ENCODE data around the gene OAS1. TPM values are rescaled to one million over a fixed set of nuclear protein-coding genes. Genes with fewer than 3 reads are reported as not detected.

Gene OAS1
- total RNA-seq, 1 donor from 2014 or later: 132 TPM

DNA sequence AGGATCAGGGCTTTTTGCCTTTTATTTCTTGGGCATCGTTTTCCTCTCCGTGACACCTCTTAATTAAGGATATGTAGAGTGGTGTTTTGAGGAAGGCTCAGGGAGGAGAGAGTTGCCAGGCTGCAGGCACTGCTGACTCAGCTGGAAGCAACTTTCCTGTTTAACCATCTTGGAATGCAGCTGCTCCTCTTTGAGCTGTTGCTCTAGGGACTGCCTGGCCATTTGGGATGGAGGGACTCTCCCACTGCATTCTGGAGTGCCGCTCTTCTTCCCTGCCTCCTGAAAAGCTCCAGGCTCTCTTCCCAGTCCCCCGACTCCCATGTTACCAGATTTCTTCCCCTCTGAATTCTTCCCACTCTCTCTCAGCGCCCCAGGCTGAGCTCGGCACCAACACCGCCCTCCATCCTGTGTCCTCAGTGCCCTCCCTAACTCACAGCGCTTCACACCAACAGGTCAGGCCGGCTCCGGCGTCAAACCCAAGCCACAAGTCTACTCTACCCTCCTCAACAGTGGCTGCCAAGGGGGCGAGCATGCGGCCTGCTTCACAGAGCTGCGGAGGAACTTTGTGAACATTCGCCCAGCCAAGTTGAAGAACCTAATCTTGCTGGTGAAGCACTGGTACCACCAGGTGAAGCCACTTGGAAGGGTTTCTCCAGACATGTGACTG, 37.4 kb downstream of the OAS1 start:
- Histone ChIP-seq H3K9ac (ENCODE audit: low read length) (no peak overlapping the region), H3K4me2 (ENCODE audit: low read length) (no peak overlapping the region), H3K27ac (ENCODE audit: low read depth, low read length) (no peak overlapping the region), H3K9me3 (ENCODE audit: insufficient read depth, low read depth, low read length) (no peaks in the 10 kb centered on the region), H3K4me3 (ENCODE audit: insufficient read depth, low read depth, low read length) (no peak overlapping the region), H3K27me3 (ENCODE audit: insufficient read depth, low read length) (no peaks in the 10 kb centered on the region), H4K20me1 (ENCODE audit: insufficient read depth, low read length) (no peaks in the 10 kb centered on the region), H3K79me2 (ENCODE audit: insufficient read depth, low read length) (no peaks in the 10 kb centered on the region), H3K36me3 (ENCODE audit: insufficient read depth, low read length) (no peaks in the 10 kb centered on the region), H2AFZ (ENCODE audit: low read depth, low read length) (no peak overlapping the region), H3K4me1 (ENCODE audit: insufficient read depth, low read length) (peaks cover under 1% of the 10 kb centered on the region)
- H3K27me3 Mint-ChIP-seq (ENCODE audit: low read depth, unreplicated experiment): peaks cover 10% of the 10 kb centered on the region
- peak overlapping the region; percentile 71 for H3K27ac Mint-ChIP-seq (ENCODE audit: unreplicated experiment)
- H3K4me3 Mint-ChIP-seq (ENCODE audit: unreplicated experiment): no peak overlapping the region
- DNase-seq (ENCODE audit: low read depth) (no peak), FAIRE-seq (no peak)
- no peak for TF ChIP-seq CTCF (IDR thresholded peaks at IDR 0.05; ENCODE audit: insufficient read depth, low read depth, low read length)
- no peak for TF ChIP-seq EZH2 (IDR thresholded peaks at IDR 0.05; ENCODE audit: insufficient read depth, low read length)
- peaks cover 12% of the 10 kb centered on the region for H3K36me3 Mint-ChIP-seq (ENCODE audit: low read depth, unreplicated experiment)
- peaks cover 10% of the 10 kb centered on the region for H3K4me1 Mint-ChIP-seq (ENCODE audit: low read depth, unreplicated experiment)
- H3K9me3 Mint-ChIP-seq (ENCODE audit: unreplicated experiment): peaks cover 4% of the 10 kb centered on the region

GRCh38 chr12:112945515-112945914, 38.8 kb downstream of the OAS1 start:
- Mint-ChIP-seq H3K9me3 (ENCODE audit: unreplicated experiment) (peaks cover 4% of the 10 kb centered on the region), H3K27ac (ENCODE audit: unreplicated experiment) (no peak overlapping the region), H3K4me1 (ENCODE audit: low read depth, unreplicated experiment) (peaks cover 5% of the 10 kb centered on the region), H3K4me3 (ENCODE audit: unreplicated experiment) (no peak overlapping the region), H3K36me3 (ENCODE audit: low read depth, unreplicated experiment) (peaks cover 12% of the 10 kb centered on the region), H3K27me3 (ENCODE audit: low read depth, unreplicated experiment) (peaks cover 2% of the 10 kb centered on the region)
- H3K27me3 ChIP-seq (ENCODE audit: insufficient read depth, low read length): no peaks in the 10 kb centered on the region
- H3K9ac ChIP-seq (ENCODE audit: low read length): no peak overlapping the region
- no peak for FAIRE-seq
- H3K27ac ChIP-seq (ENCODE audit: low read depth, low read length): no peak overlapping the region
- no peak overlapping the region for H2AFZ ChIP-seq (ENCODE audit: low read depth, low read length)
- H4K20me1 ChIP-seq (ENCODE audit: insufficient read depth, low read length): no peaks in the 10 kb centered on the region
- H3K4me2 ChIP-seq (ENCODE audit: low read length): no peak overlapping the region
- no peak for TF ChIP-seq EZH2 (IDR thresholded peaks at IDR 0.05; ENCODE audit: insufficient read depth, low read length)
- no peak for TF ChIP-seq CTCF (IDR thresholded peaks at IDR 0.05; ENCODE audit: insufficient read depth, low read depth, low read length)
- H3K4me3 ChIP-seq (ENCODE audit: insufficient read depth, low read depth, low read length): no peak overlapping the region
- no peak for DNase-seq (ENCODE audit: low read depth)
- H3K9me3 ChIP-seq (ENCODE audit: insufficient read depth, low read depth, low read length): no peaks in the 10 kb centered on the region
- H3K79me2 ChIP-seq (ENCODE audit: insufficient read depth, low read length): no peaks in the 10 kb centered on the region
- H3K4me1 ChIP-seq (ENCODE audit: insufficient read depth, low read length): no peaks in the 10 kb centered on the region
- no peaks in the 10 kb centered on the region for H3K36me3 ChIP-seq (ENCODE audit: insufficient read depth, low read length)

DNA sequence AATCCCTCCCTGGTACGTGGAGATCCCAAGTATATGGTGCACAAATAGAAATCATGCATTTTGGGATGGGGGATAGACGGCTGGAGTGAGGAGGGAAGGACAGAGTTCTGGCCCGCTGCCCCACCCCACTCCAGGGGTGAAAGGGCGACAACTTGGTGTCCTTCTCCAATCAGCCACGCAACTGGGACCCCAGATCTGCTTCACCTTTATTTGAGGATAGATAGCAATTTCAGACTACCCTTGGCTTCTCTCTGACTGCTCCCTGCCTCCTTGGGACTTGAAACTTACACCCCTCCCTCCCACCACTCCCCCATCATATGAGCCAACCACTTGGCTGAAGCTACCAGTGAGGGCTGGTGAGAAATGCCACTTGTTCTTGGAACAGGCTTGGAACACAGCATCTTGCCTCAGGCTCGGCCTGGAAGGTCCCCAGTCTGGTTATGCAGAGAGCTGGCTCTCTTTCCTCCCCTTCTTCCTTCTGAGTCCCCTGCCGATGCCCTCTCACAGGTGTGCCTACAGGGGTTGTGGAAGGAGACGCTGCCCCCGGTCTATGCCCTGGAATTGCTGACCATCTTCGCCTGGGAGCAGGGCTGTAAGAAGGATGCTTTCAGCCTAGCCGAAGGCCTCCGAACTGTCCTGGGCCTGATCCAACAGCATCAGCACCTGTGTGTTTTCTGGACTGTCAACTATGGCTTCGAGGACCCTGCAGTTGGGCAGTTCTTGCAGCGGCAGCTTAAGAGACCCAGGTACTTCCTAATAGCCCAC, 39.7 kb downstream of the OAS1 start:
- Histone ChIP-seq H2AFZ (ENCODE audit: low read depth, low read length) (no peak overlapping the region), H3K4me2 (ENCODE audit: low read length) (no peak overlapping the region), H4K20me1 (ENCODE audit: insufficient read depth, low read length) (no peaks in the 10 kb centered on the region), H3K27ac (ENCODE audit: low read depth, low read length) (no peak overlapping the region), H3K9ac (ENCODE audit: low read length) (no peak overlapping the region), H3K79me2 (ENCODE audit: insufficient read depth, low read length) (no peaks in the 10 kb centered on the region), H3K4me1 (ENCODE audit: insufficient read depth, low read length) (no peaks in the 10 kb centered on the region), H3K27me3 (ENCODE audit: insufficient read depth, low read length) (no peaks in the 10 kb centered on the region), H3K9me3 (ENCODE audit: insufficient read depth, low read depth, low read length) (no peaks in the 10 kb centered on the region), H3K36me3 (ENCODE audit: insufficient read depth, low read length) (no peaks in the 10 kb centered on the region), H3K4me3 (ENCODE audit: insufficient read depth, low read depth, low read length) (no peak overlapping the region)
- FAIRE-seq (no peak), DNase-seq (ENCODE audit: low read depth) (no peak)
- H3K27me3 Mint-ChIP-seq (ENCODE audit: low read depth, unreplicated experiment): peaks cover 1% of the 10 kb centered on the region
- peaks cover 5% of the 10 kb centered on the region for H3K4me1 Mint-ChIP-seq (ENCODE audit: low read depth, unreplicated experiment)
- peaks cover 4% of the 10 kb centered on the region for H3K9me3 Mint-ChIP-seq (ENCODE audit: unreplicated experiment)
- no peak overlapping the region for H3K27ac Mint-ChIP-seq (ENCODE audit: unreplicated experiment)
- TF ChIP-seq EZH2 (IDR thresholded peaks at IDR 0.05; ENCODE audit: insufficient read depth, low read length) (no peak), CTCF (IDR thresholded peaks at IDR 0.05; ENCODE audit: insufficient read depth, low read depth, low read length) (no peak)
- H3K4me3 Mint-ChIP-seq (ENCODE audit: unreplicated experiment): no peak overlapping the region
- H3K36me3 Mint-ChIP-seq (ENCODE audit: low read depth, unreplicated experiment): peaks cover 12% of the 10 kb centered on the region
